ENCODE data around the gene LPAR1.
"Not testable (repeated sequence)": the region's sequence is repeated elsewhere in the genome, so short reads cannot be mapped to it uniquely, and the experiment has no call there.

Gene LPAR1

DNA sequence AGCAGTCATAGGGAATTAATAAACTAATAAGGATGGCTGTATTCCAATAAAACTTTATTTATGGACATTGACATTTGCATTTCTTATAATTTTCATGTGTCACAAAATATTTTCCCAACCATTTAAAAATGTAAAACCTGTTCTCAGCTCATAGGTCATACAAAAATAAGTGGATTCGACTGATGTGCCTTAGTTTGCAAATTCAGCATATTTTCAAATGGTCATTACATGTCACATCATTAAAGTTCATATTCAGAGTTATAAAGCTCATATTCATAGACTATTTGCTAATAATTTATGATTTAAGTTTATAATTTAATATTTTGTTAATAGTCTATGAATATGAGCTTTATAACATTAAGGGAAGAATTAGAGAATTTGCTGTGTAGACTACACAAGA lies 166.5 kb downstream of the LPAR1 start:
- Histone ChIP-seq H3K4me3 (ENCODE audit: low read depth in 1 of 2, low read length in 1 of 2) (no peak overlapping the region), H3K36me3 (no peaks in the 10 kb centered on the region), H3K27ac (no peak overlapping the region), H3K9me3 (no peaks in the 10 kb centered on the region), H3K27me3 (peaks cover 36% of the 10 kb centered on the region), H3K4me1 (ENCODE audit: control insufficient read depth in 1 of 2, insufficient read depth in 1 of 2, low read depth in 1 of 2, low read length in 1 of 2) (peaks cover 7 to 10% of the 10 kb centered on the region in 2 experiments)
- TF ChIP-seq, protein P1, sequence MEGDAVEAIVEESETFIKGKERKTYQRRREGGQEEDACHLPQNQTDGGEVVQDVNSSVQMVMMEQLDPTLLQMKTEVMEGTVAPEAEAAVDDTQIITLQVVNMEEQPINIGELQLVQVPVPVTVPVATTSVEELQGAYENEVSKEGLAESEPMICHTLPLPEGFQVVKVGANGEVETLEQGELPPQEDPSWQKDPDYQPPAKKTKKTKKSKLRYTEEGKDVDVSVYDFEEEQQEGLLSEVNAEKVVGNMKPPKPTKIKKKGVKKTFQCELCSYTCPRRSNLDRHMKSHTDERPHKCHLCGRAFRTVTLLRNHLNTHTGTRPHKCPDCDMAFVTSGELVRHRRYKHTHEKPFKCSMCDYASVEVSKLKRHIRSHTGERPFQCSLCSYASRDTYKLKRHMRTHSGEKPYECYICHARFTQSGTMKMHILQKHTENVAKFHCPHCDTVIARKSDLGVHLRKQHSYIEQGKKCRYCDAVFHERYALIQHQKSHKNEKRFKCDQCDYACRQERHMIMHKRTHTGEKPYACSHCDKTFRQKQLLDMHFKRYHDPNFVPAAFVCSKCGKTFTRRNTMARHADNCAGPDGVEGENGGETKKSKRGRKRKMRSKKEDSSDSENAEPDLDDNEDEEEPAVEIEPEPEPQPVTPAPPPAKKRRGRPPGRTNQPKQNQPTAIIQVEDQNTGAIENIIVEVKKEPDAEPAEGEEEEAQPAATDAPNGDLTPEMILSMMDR (IDR thresholded peaks at IDR 0.05), result no peak

DNA sequence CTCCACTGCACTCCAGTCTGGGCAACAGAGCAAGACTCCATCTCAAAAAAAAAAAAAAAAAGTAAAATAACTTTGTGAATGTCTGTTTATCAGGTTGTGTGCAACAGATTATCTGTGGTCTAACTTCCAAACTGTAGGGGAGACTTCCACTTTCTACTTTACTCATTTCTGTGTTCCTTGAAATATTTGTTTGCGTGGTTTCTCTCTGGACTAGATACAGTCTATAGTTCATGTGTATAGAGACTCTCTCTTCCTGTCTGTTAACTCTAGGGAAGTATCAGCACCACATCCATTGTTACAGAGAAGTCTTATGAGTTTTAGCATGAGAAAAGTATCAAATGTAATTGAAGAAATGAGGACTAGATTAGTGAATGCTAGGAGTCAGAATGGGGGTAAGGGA lies 168.3 kb downstream of the LPAR1 start:
- peaks cover 18% of the 10 kb centered on the region for H3K27me3 ChIP-seq
- no peak overlapping the region for H3K4me3 ChIP-seq (ENCODE audit: low read depth in 1 of 2, low read length in 1 of 2)
- no peak overlapping the region for H3K27ac ChIP-seq
- H3K9me3 ChIP-seq, result no peaks in the 10 kb centered on the region
- H3K4me1 ChIP-seq (ENCODE audit: control insufficient read depth in 1 of 2, insufficient read depth in 1 of 2, low read depth in 1 of 2, low read length in 1 of 2), result peaks cover under 1 to 3% of the 10 kb centered on the region in 2 experiments
- no peaks in the 10 kb centered on the region for H3K36me3 ChIP-seq
- TF ChIP-seq, protein P1 (IDR thresholded peaks at IDR 0.05), result no peak

DNA sequence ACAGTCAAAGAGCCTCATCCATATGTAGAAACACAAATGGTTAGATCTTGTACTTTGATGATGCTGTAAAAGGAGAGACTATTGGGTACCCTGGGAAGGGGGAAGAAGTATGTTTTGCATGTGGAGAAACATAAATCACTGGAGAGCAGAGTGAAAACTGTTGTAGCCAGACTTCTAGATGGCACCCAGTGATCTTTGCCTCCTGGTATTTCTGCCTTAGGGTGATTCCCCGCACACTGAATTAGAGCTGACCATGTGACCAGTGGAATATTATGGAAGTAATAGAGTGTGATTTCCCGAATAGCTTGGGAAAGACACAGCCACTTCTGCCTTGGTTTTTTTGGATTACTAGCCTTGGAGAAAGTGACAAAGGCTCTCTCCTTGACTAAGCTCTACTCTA lies 174.3 kb downstream of the LPAR1 start:
- TF ChIP-seq, protein P1 (IDR thresholded peaks at IDR 0.05), result no peak
- Histone ChIP-seq H3K4me1 (ENCODE audit: control insufficient read depth in 1 of 2, insufficient read depth in 1 of 2, low read depth in 1 of 2, low read length in 1 of 2) (no peaks in the 10 kb centered on the region), H3K27me3 (no peaks in the 10 kb centered on the region), H3K36me3 (no peaks in the 10 kb centered on the region), H3K9me3 (no peaks in the 10 kb centered on the region), H3K4me3 (ENCODE audit: low read depth in 1 of 2, low read length in 1 of 2) (no peak overlapping the region), H3K27ac (no peak overlapping the region)

DNA sequence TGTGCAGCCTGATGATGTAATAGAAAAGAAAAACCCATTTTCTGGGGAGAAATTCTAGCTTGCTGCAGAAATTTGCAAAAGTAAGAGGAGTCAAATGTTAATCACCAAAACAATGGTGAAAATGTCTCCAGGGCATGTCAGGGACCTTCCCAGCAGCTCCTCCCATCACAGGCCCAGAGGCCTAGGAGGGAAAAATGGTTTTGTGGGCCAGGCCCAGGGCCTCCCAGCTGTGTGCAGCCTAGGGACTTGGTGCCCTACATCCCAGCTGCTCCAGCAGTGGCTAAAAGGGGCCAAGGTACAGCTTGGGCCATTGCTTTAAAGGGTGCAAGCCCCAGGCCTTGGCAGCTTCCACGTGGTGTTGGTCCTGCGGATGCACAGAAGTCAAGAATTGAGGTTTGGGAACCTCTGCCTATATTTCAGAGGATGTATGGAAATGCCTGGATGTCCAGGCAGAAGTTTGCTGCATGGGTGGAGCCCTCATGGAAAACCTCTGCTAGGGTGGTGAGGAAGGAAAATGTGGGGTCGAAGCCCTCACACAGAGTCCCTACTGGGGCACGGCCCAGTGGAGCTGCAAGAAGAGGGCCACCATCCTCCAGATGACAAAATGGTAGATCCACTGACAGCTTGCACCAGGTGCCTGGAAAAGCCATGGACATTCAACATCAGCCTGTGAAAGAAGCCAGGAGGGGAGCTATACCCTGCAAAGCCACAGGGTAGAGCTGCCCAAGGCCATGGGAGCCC lies 176.7 kb downstream of the LPAR1 start:
- not testable (repeated sequence) for H3K27me3 ChIP-seq, H3K36me3 ChIP-seq, H3K9me3 ChIP-seq

DNA sequence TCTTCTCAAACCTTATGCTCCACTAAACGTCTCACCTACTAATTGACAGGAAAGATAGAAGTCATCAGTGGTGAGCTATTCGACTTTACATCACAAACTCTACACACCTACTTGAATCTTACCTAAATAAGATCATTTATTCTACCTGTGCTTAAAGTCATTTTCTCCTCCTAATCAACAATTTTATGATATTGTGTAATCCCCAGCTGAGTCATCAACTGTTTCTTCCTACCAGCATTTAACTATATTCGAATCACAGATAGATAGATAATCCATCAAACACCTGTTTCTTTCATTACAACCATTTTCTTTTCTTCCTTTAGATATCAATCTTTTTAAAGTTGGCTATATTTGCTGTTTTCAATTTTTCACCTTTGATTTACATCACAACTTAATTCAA lies 181.5 kb downstream of the LPAR1 start:
- Histone ChIP-seq H3K27ac (no peak overlapping the region), H3K4me1 (ENCODE audit: control insufficient read depth in 1 of 2, insufficient read depth in 1 of 2, low read depth in 1 of 2, low read length in 1 of 2) (no peaks in the 10 kb centered on the region), H3K9me3 (peaks cover 6% of the 10 kb centered on the region), H3K4me3 (ENCODE audit: low read depth in 1 of 2, low read length in 1 of 2) (no peak overlapping the region), H3K36me3 (no peaks in the 10 kb centered on the region), H3K27me3 (no peaks in the 10 kb centered on the region)
- TF ChIP-seq, protein P1 (IDR thresholded peaks at IDR 0.05), result no peak

More for the DNA sequence above, 176.7 kb downstream of the LPAR1 start:
- not testable (repeated sequence) for H3K4me1 ChIP-seq (ENCODE audit: control insufficient read depth in 1 of 2, insufficient read depth in 1 of 2, low read depth in 1 of 2, low read length in 1 of 2); H3K27ac ChIP-seq; H3K4me3 ChIP-seq (ENCODE audit: low read depth in 1 of 2, low read length in 1 of 2)

DNA sequence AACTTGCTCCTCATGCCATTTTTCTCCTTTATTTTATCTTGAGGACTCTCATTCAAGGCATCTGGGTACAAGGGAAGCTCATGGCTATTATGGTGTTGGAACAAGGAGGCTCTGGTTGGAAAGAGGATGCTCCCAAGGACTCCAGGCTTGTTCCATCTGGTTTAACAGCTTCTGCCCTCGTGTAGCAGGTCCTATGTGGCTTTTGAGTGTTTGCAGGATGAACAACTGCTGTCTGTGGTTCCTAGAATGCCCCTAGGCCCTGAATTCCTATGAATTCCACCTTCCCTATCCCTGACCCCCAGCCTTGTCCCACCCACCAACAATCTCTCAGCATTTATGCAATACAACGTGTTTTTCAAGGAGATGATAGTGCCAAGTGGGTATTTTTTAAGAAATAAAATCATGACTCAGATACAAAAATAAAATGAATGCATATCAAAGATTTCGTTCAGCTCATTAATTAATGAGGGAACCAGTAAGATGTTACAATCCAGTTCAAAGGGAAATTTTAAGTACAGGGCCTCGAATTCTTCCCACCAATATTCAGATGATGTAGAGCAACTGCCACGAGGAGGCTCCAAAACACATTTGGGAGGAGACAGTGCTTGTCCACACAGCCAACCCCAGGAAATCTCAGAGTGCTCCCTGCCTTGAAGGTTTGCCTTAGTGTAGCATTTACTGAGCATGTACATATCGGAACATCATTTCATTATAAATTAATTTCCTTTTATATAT lies 187.7 kb downstream of the LPAR1 start:
- H3K27me3 ChIP-seq, result no peaks in the 10 kb centered on the region
- peaks cover 5% of the 10 kb centered on the region for H3K9me3 ChIP-seq
- H3K4me1 ChIP-seq (ENCODE audit: control insufficient read depth in 1 of 2, insufficient read depth in 1 of 2, low read depth in 1 of 2, low read length in 1 of 2), result no peaks in the 10 kb centered on the region
- no peak overlapping the region for H3K27ac ChIP-seq
- H3K36me3 ChIP-seq, result no peaks in the 10 kb centered on the region
- TF ChIP-seq, protein P1 (IDR thresholded peaks at IDR 0.05), result no peak
- no peak overlapping the region for H3K4me3 ChIP-seq (ENCODE audit: low read depth in 1 of 2, low read length in 1 of 2)

All from neutrophil (primary cell).